AG09319 (cell line): ENCODE data around the gene LY6G6C.

Source experiments
- DNase-seq: peaks from one replicate; pipeline ENCODE4 v3.0.0-alpha.2; 2010; ENCODE audit warnings: low read depth; ENCODE audit errors: extremely low read depth
- TF ChIP-seq, protein P1 (sequence below): IDR thresholded peaks from 2 replicates; pipeline ENCODE4 v1.5.1; 2011; ENCODE audit warnings: low read depth, mild to moderate bottlenecking, inconsistent platforms, low read length, moderate library complexity

LY6G6C gene

DNA sequence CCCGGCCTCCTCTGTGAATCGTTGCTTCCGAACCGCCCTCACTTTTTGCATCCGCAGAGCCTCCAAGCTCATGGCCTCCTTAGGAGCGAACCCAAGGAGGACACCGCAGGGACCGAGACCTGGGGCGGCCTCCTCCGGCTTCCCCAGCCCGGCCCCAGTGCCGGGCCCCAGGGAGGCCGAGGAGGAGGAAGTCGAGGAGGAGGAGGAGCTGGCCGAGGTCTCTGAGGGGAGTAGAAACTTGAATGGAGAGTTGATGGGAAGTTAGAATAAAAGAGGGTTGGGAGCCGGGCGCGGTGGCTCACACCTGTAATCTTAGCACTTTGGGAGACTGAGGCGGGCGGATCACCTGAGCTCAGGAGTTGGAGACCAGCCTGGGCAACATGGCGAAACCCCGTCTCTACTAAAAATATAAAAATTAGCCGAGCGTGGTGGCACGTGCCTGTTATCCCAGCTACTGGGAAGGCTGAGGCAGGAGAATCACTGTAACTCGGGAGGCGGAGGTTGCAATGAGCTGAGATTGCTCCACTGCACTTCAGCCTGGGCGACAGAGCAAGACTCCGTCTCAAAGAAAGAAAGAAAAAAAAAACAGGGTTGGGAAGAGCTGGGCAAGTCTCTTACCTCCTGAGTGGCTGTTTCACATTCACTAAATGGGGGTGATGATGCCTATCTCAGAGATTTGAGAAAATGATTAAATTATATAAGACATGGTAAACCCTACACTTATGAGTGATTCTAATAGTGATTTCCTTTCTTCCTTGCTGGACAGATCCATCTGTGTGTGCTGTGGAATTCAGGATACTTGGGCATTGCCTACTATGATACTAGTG lies 19.1 kb upstream of the LY6G6C start:
- TF ChIP-seq, protein P1, sequence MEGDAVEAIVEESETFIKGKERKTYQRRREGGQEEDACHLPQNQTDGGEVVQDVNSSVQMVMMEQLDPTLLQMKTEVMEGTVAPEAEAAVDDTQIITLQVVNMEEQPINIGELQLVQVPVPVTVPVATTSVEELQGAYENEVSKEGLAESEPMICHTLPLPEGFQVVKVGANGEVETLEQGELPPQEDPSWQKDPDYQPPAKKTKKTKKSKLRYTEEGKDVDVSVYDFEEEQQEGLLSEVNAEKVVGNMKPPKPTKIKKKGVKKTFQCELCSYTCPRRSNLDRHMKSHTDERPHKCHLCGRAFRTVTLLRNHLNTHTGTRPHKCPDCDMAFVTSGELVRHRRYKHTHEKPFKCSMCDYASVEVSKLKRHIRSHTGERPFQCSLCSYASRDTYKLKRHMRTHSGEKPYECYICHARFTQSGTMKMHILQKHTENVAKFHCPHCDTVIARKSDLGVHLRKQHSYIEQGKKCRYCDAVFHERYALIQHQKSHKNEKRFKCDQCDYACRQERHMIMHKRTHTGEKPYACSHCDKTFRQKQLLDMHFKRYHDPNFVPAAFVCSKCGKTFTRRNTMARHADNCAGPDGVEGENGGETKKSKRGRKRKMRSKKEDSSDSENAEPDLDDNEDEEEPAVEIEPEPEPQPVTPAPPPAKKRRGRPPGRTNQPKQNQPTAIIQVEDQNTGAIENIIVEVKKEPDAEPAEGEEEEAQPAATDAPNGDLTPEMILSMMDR = no peak

GRCh38 chr6:31739639-31740396 lies 18.3 kb upstream of the LY6G6C start, which contains the start of gene MSH5:
Gene MSH5, plus strand, starts transcription at chr6:31740005. Its CDS starts 462 bp downstream, at chr6:31740467.
- TF ChIP-seq, protein P1 = no peak
- DNase-seq = peak; percentile 97

More for the DNA sequence above, 19.1 kb upstream of the LY6G6C start:
- DNase-seq = no peak

DNA sequence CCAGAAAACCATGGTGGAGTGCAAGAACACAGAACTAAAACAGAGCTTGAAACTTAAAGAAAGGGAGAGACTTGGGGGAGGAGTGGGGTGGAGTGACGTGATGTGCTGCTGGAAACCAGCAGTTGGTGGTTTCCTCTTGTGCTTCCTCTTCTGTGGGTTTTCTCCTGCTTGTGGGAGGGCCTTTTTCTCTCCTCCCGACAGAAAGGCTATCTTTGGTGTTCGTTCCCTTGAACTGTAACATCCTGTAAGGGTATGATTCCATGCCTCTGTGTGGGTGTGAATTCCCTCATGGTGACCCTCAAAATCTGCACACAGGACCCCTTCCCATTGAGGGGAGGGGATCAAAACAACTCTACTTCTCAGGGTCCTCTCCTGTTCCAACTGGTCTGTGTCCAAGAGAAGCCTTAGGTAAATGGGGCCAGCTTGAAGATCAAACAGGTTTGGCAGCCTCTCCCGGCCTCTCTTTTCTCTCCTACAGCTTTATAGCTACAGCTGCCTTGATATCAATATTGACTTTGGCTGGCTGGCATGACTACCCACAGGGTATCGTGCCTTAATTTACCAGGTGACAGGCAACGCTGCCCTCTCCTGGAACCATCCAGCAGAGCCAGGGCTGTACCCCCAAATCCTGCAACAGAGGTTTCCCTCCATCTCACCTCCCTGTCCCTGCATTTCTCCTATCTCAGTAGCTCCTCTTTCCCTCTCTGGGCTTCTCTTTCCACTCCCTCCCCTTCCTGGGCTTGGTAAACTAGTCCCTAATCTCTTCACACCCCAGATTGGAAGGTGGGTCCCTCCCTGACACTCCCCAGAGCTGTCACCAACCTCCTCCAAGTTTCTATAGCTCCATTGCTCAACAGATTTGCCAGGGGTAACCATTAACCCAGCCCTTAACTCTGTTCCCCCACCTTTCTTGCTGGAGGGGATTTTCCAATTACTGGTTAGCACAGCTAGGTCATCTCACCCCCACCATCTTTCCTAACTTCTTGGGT lies 16.7 kb upstream of the LY6G6C start:
- DNase-seq = no peak
- TF ChIP-seq, protein P1 = peak; percentile 26

DNA sequence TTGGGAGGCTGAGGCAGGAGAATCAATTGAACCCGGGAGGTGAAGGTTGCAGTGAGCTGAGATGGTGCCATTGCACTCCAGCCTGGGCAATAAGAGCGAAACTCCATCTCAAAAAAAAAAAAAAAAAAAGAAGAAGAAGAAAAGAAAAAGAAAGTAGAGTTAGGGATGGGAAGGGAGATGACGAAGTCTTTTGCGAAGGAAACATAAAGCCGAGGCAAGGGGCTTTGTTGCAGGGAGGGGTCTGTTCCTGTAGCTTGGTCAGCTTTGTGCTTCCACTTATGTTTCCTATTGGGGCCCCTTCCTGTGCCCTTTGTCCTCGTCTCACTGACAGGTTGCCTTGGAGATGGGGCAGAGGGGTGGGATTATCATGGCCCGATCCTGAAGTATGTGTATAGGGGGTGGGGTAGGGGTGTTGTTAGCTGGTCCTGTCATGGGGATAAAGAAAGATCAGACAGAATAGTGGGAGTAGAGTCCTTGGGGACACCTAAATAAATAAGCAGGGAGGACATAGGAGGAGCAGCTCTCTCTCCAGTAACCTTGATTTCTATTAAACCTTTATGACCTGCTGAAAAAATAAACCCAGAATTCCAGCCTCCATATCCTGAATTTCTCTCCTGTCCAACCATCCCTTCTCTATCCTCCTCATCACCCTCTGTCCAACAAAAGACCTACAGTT lies 15.9 kb upstream of the LY6G6C start:
- no peak for DNase-seq
- TF ChIP-seq, protein P1 = no peak

GRCh38 chr6:31736768-31737314 lies 15.3 kb upstream of the LY6G6C start:
- TF ChIP-seq, protein P1 = no peak
- DNase-seq = no peak

GRCh38 chr6:31736021-31736767 lies 14.6 kb upstream of the LY6G6C start, which contains the start of gene CLIC1:
Gene CLIC1, minus strand, starts transcription at chr6:31736530. Its CDS starts 230 bp downstream, at chr6:31736300.
- DNase-seq = no peak
- TF ChIP-seq, protein P1 = no peak
